GM21825 (cell line): ENCODE measurements around the gene RNF114.
"Not testable (repeated sequence)": the region's sequence is repeated elsewhere in the genome, so short reads cannot be mapped to it uniquely, and the experiment has no call there.

Source experiments
- ATAC-seq: cut with Tn5 transposase; IDR thresholded peaks from one replicate; pipeline ENCODE4 v1.9.1; 2021; ENCODE audit warnings: mild to moderate bottlenecking, moderate library complexity; ENCODE audit not compliant: unreplicated experiment

Gene RNF114

DNA sequence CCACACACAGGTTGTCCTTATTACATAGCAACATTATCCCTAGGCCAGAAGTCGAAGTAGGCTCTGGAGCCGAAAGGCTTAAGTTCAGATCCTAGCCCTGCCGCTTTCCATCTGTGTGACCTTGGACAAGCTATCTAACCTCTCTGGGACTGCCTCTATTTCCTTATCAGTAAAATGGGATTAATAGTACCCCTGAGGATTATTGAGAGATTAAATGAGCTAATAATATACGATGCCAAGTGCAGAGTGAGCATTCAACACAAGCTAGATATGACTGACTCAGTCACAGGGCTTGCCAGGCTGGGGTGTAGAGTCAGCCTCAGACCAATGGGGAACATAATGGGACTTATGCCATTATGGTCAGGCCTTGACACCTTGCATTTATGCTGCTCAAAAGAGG lies 11.9 kb upstream of the RNF114 start:
- no peak for ATAC-seq

DNA sequence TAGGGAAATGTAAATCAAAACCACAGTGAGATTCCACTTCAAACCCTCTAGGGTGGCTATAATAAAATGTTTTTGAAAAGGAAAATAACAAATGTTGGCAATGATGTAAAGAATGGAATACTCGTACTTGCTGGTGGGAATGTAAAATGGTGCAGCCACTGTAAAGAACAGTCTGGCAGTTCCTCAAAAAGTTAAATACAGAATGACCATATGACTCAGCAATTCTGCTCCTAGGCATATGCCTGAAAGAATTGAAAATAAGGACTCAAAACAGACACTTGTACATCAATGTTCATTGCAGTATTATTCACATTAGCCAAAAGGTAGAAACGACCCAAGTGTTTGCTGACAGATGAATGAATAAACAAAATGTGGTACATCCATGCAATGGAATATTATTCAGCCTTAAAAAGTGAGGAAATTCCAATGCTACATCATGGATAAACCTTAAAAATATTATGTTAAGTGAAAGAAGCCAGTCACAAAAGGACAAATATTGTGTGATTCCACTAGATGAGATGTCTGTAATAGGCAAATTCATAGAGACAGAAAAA lies 10.2 kb upstream of the RNF114 start:
- ATAC-seq = no peak

DNA sequence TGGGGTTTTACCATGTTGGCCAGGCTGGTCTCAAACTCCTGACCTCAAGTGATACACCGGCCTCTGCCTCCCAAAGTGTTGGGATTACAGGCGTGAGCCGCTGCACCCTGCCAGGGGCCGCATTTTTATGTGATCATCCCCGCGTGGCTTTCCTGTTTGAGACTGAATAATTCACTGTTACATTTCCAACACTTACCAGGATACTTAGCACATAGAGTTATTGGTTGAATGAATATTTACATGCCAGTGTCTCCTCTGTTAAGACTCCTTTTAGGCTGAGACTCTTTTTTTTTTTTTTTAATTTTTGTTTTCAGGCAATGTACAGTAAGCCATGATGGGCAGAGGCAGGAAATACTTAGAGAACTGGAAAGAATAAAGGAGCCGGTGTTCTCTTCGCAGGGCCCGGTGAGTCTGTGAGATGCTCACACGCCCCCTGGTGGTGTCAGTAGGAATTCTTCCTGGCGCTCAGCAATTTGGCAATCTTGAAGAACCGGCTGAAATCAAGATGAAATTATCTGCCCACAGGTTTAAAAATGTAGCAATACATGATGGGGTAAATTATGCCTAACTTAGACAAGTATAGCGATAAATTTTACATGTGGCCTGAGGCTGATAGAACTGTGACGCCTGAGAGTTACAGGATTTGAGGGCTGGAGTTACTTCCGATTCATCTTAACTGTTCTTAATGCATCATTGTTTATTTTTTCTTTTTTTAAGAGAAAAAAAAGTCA lies 7.6 kb upstream of the RNF114 start:
- ATAC-seq = no peak

DNA sequence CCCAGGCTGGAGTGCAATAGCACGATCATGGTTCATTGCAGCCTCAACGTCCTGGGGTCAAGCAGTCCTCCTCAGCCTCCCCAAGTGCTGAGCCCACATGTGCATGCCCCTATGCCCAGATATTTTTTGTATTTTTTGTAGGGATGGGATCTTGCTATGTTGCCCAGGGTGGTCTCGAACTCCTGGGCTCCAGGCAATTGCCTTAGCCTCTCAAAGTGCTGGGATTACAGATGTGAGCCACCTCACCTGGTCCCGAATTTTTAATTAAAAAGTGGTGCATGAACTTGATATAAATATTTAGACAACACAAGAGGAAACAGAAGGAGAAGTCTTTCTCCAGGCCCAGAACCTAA lies 7.1 kb upstream of the RNF114 start:
- no peak for ATAC-seq

DNA sequence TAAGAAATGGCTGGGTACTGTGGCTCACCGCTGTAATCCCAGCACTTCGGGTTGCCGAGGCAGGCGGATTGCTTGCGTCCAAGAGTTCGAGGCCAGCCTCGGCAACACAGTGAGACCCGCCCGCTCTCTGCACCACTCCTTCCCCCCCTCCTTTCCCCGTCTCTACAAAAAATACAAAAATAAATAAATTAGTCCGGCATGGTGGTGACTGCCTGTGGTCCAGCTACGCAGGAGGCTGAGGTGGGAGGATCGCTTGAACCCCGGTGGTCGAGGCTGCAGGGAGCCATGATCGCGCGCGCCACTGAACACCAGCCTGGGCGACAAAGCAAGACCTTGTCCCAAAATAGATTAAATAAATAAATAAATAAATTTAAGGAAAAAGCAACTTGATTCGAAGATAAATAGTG lies 448 bp upstream of the RNF114 start:
- no peak for ATAC-seq

- peak; percentile 8 for ATAC-seq
These were observed 1.1 kb downstream of the RNF114 start for GRCh38 chr20:49937027-49937929.

GRCh38 chr20:49938173-49939163 lies 2.3 kb downstream of the RNF114 start:
- ATAC-seq = no peak

DNA sequence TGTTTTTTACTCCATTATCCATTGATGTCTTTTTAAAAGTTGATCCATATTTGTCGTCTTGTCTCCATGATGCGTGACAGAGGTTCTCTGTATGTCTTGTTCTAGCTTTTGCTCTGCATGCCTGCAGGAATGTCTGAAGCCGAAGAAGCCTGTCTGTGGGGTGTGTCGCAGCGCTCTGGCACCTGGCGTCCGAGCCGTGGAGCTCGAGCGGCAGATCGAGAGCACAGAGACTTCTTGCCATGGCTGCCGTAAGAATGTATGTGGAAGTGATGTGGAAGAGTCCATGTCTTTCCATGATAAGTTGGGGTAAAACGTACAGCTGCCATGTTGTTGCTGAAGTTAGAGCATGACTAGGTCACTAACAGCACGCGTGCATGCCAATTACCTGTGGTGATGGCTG lies 5.3 kb downstream of the RNF114 start:
- no peak for ATAC-seq

DNA sequence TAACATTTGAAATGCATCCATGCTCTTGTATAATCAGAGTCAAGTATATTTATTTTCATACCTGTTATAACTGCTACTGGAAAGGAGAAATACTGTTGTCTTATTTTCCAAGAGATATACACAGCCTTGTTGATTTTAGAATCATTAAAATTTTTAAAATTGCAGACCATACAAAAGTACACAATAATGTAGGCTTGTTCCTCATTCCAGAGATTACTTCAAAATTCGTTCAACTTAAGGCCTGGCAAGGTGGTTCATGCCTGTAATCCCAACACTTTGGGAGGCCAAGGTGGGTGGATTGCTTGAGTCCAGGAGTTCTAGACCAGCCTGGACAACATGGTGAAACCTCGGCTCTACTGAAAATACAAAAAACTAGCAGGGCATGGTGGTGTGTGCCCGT lies 6.1 kb downstream of the RNF114 start:
- ATAC-seq = no peak

DNA sequence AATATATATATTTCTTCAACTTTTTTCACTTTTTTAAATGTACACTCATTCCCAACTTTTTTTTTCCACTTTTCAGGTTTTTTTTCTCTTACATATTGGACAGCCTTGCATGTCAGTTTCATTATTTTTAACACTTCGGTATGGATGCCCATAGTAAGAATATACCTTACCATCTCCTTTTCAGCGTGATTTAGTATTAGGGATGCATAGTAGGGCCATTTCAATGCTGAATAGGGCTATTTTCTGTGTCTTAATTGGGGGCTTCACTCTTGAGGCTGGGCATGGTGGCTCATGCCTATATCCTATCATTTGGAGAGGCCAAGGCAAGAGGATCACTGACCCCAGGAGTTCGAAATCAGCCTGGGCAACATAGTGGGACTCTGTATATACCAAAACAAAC lies 6.7 kb downstream of the RNF114 start:
- ATAC-seq = no peak

DNA sequence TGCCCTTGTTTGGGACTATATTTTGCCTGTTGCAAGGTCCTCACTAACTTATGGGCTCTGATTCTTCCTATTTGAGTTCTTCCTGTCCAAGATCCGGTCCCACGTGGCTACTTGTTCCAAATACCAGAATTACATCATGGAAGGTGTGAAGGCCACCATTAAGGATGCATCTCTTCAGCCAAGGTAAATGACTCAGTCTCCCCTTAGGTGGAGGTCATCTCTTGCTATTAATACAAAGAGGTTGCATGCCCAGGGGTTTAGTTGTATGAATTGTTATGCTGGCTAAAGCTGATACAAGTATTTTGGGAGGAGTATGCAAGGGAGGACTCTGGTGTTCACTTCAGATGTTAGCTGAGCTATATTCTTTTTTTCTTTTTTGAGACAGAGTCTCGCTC lies 9.1 kb downstream of the RNF114 start:
- no peak for ATAC-seq

DNA sequence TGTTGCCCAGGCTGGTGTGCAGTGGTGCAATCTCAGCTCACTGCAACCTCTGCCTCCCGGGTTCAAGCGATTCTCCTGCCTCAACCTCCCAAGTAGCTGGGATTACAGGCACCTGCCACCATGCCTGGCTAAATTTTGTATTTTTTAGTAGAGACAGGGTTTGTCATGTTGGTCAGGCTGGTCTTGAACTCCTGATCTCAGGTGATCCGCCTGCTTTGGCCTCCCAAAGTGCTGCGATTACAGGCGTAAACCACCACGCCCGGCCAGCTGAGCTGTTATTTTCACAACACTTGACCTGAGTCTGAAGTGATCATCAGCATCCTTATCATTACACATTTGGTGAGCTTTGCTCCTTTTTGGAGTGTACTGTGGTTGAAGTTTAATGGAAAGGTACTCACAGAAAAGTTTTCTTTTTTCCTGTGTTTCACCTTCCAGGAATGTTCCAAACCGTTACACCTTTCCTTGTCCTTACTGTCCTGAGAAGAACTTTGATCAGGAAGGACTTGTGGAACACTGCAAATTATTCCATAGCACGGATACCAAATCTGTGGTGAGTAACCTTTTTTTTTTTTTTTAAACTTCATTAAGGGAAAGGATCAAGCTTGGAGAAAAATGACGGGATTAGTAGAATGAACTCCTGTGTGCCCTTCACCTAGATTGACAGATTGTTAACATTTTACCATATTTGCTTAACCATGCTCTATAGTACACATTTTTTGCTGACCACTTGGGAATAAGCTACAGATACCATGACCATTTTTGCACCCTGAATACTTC lies 9.7 kb downstream of the RNF114 start:
- no peak for ATAC-seq

GRCh38 chr20:49948178-49948577 lies 12.0 kb downstream of the RNF114 start:
- no peak for ATAC-seq

DNA sequence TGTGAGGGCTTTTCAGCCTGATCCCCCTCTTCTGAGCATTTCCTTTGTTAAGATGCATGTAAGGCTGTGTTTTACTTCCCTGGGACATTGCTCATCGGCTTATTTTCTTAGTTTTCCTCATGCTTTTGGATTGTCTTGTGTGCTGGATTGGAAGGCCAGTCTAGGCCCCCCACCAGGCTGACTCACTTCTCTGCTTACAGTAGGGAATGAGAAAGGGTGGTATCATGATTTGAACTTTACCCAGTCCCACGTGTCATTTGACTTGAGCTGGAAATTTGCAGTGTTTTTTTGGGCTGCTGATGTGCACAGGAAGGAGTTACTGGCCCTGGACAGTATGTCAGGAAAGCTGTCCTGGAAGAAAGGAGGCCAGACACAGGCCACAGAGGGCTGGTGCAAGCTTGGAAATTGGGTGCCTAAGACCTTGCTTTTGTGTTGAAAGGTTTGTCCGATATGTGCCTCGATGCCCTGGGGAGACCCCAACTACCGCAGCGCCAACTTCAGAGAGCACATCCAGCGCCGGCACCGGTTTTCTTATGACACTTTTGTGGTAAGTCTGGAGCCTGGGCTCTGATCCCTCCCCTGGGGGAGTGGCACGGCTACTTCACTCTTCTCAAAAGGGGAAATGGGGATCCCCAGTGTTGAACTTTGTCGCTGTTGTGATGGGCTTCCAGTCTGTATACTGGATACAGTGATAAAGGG lies 12.8 kb downstream of the RNF114 start:
- ATAC-seq = no peak

DNA sequence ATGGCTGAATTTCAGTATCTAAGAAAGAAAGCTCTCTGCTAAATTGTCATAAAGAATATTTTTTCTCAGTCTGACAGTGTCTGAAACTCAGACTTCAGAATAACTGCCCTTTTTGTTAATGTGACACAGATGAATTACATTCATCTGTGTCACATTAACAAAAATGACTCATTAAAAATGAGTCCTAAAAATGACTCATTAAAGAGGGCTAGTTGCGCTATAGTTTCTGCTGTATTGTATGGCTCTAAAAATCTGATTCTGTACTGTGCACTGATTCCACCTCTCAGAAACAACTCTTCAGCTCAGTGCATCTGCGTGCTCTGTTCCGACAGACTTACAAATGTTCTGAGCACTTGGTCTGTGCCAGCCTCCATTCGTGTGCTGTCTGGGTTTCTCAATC lies 15.0 kb downstream of the RNF114 start:
- ATAC-seq = no peak

DNA sequence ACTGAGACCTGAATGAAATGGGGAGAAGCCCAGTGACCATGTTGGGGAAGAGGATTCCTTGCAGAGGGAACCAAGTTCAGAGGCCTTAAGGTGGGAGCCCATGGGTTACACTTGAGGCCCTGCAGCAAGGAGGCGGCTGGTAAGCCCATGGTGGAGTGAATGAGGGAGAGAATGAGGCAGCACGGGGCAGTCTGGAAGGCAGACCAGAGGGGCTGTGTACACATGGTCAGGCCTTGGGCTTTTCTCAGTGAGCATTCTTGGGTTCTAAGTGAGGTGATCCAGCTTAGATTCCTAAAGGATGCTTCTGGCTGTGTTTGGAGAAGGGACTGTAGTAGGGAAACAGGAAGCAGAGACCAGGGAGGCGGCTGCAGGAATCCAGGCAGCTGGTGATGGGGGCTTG lies 19.0 kb downstream of the RNF114 start:
- ATAC-seq = no peak

- ATAC-seq = not testable (repeated sequence)
These were observed 19.7 kb downstream of the RNF114 start for GRCh38 chr20:49955830-49956396.

DNA sequence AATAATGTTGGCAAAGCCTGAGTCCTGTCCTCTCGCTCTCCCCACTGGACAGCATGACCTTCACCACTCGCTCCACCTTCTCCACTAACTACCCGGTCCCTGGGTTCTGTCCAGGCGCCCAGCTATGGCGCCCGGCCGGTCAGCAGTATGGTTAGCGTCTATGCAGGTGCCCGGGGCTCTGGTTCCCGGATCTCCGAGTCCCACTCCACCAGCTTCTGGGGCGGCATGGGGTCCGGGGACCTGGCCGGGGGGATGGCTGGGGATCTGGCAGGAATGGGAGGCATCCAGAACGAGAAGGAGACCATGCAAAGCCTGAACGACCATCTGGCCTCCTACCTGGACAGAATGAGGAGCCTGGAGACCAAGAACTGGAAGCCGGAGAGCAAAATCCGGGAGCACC lies 20.5 kb downstream of the RNF114 start:
- no peak for ATAC-seq
